ENCODE measurements around the gene LRMDA. TPM values are rescaled to one million over a fixed set of nuclear protein-coding genes. Genes with fewer than 3 reads are reported as not detected.

The LRMDA gene
- total and polyA plus RNA-seq, 2 of the 8 experiments (the other 6 are each of a cell fraction or from before 2014, with no cell fraction given): 0.86 to 2.8 TPM

DNA sequence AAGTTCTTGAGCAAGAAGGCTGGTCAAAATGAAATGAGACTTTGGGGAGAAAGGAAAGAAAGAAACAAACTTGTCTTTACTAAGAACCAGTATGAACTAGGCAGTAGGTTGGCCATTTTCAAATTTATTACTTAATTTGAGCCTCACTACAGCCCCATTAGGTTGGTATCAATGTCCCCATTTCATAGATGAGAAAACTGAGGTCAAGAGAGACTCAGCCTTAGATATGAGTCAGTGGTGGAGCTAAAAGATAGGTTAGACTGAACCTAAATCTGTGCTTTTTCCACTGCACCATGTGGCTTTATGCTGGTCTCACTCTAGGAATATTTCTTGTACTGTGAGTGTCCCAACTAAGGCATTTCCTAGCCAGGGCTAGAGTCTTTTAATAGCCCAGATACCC lies 38.7 kb upstream of the LRMDA start:
- CTCF ChIA-PET (ENCODE audit: partially characterized antibody): interaction anchor here (0.6 to 4.6 kb wide), 6 partner anchors 10 to 644 kb away, joined by 3 to 25 read pairs (median 4); no protein-coding TSS in a partner anchor
- H3K27me3 ChIP-seq (replicated peaks in 1 of 4; ENCODE audit: control insufficient read depth in 3 of 4, extremely low read depth in 1 of 4, insufficient read depth in 3 of 4, low read length in 3 of 4): peaks cover 39 to 68% (median 51%) of the 10 kb centered on the region in 4 experiments
- no peak for TF ChIP-seq PHF8 (conservative IDR thresholded peaks at IDR 0.05; ENCODE audit: low read depth, low read length)
- TF ChIP-seq SIN3A (conservative IDR thresholded peaks at IDR 0.05 in 1 of 2, IDR thresholded peaks at IDR 0.05 in 1 of 2; ENCODE audit: low read depth in 1 of 2, low read length in 2 of 2): no peak
- no peak for TF ChIP-seq CBX5 (IDR thresholded peaks at IDR 0.05; ENCODE audit: low read depth, low read length)
- no peak for TF ChIP-seq BCL11A (IDR thresholded peaks at IDR 0.05; ENCODE audit: low read depth in 2 of 2, low read length in 2 of 2)
- no peak for TF ChIP-seq SAP30 (IDR thresholded peaks at IDR 0.05; ENCODE audit: insufficient read depth, insufficient replicate concordance, low read length)
- TF ChIP-seq, protein P1, sequence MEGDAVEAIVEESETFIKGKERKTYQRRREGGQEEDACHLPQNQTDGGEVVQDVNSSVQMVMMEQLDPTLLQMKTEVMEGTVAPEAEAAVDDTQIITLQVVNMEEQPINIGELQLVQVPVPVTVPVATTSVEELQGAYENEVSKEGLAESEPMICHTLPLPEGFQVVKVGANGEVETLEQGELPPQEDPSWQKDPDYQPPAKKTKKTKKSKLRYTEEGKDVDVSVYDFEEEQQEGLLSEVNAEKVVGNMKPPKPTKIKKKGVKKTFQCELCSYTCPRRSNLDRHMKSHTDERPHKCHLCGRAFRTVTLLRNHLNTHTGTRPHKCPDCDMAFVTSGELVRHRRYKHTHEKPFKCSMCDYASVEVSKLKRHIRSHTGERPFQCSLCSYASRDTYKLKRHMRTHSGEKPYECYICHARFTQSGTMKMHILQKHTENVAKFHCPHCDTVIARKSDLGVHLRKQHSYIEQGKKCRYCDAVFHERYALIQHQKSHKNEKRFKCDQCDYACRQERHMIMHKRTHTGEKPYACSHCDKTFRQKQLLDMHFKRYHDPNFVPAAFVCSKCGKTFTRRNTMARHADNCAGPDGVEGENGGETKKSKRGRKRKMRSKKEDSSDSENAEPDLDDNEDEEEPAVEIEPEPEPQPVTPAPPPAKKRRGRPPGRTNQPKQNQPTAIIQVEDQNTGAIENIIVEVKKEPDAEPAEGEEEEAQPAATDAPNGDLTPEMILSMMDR (IDR thresholded peaks at IDR 0.05; ENCODE audit: control extremely low read depth in 1 of 3, insufficient read depth in 1 of 3, low read depth in 1 of 3, low read length in 3 of 3): no peak
- TF ChIP-seq KDM5A (IDR thresholded peaks at IDR 0.05; ENCODE audit: low read length): no peak
- TF ChIP-seq YY1 (IDR thresholded peaks at IDR 0.05; ENCODE audit: low read depth, low read length): no peak
- no peak for TF ChIP-seq BRCA1 (IDR thresholded peaks at IDR 0.05; ENCODE audit: low read depth, low read length)
- TF ChIP-seq CHD1 (IDR thresholded peaks at IDR 0.05; ENCODE audit: low read depth, low read length): no peak
- TF ChIP-seq MAFK (IDR thresholded peaks at IDR 0.05; ENCODE audit: low read depth, low read length): no peak

More for the DNA sequence above, 38.7 kb upstream of the LRMDA start:
- H3K79me1 ChIP-seq (ENCODE audit: low read depth, low read length): no peaks in the 10 kb centered on the region
- H3K27ac ChIP-seq (ENCODE audit: low read depth, low read length): no peak overlapping the region
- H3K79me2 ChIP-seq (ENCODE audit: control insufficient read depth in 1 of 2, insufficient read depth in 2 of 2, low read length in 2 of 2): no peaks in the 10 kb centered on the region
- H3K4me2 ChIP-seq (ENCODE audit: insufficient read depth in 1 of 2, low read depth in 2 of 2, low read length in 2 of 2): no peak overlapping the region
- no peak overlapping the region for H4K5ac ChIP-seq (ENCODE audit: insufficient read length, low read depth, low read length)
- no peak overlapping the region for H4K91ac ChIP-seq (replicated peaks; ENCODE audit: insufficient read length, low read length)
- H3K4ac ChIP-seq (replicated peaks; ENCODE audit: insufficient read length, low read depth, low read length): no peak overlapping the region
- no peak overlapping the region for H2BK12ac ChIP-seq (ENCODE audit: low read depth, low read length)
- POLR2A ChIA-PET (ENCODE audit: partially characterized antibody): interaction anchor here (1.2 kb wide), 1 partner anchor 26 kb away, joined by 3 read pairs; no protein-coding TSS in a partner anchor
- H2AK5ac ChIP-seq (ENCODE audit: low read depth, low read length): no peak overlapping the region
- H3K9me3 ChIP-seq (ENCODE audit: insufficient read depth in 2 of 2, low read depth in 1 of 2, low read length in 1 of 2): no peaks in the 10 kb centered on the region
- no peak overlapping the region for H3K4me3 ChIP-seq (ENCODE audit: extremely low read depth in 1 of 4, insufficient read depth in 2 of 4, low read depth in 3 of 4, low read length in 4 of 4)
- no peak for FAIRE-seq
- no peak overlapping the region for H3K23ac ChIP-seq (ENCODE audit: insufficient read length)
- H3K36me3 ChIP-seq (ENCODE audit: control insufficient read depth in 2 of 4, insufficient read depth in 4 of 4, low read length in 3 of 4): peaks cover 0 to 5% (median 0%) of the 10 kb centered on the region in 4 experiments; a peak in 1 of 8 replicates
- H2AFZ ChIP-seq (ENCODE audit: low read length): no peak overlapping the region
- no peak overlapping the region for H2BK20ac ChIP-seq (ENCODE audit: low read length)
- DNase-seq (ENCODE audit: low read depth in 1 of 2, low spot score in 2 of 2): no peak
- no peak overlapping the region for H3K9ac ChIP-seq (replicated peaks in 1 of 4; ENCODE audit: extremely low read depth in 1 of 4, low read depth in 3 of 4, low read length in 3 of 4)
- no peak overlapping the region for H4K8ac ChIP-seq (ENCODE audit: extremely low read depth, insufficient read depth, low read length)
- peaks cover 0 to 20% (median 5%) of the 10 kb centered on the region in 4 experiments; a peak in 5 of 7 replicates for H3K4me1 ChIP-seq (replicated peaks in 1 of 4; ENCODE audit: control insufficient read depth in 3 of 4, insufficient read depth in 4 of 4, low read length in 3 of 4)
- H2BK5ac ChIP-seq (ENCODE audit: low read depth, low read length): no peak overlapping the region
- no peak overlapping the region for H2BK120ac ChIP-seq (replicated peaks; ENCODE audit: low read depth, low read length)
- H3K18ac ChIP-seq (ENCODE audit: extremely low read depth, low read length): no peak overlapping the region
- H3K14ac ChIP-seq (ENCODE audit: insufficient read length): no peak overlapping the region
- H3K56ac ChIP-seq (replicated peaks; ENCODE audit: insufficient read length, low read depth, low read length): no peak overlapping the region
- peaks cover 3 to 5% of the 10 kb centered on the region in 2 experiments for H4K20me1 ChIP-seq (replicated peaks in 1 of 2; ENCODE audit: control insufficient read depth in 1 of 2, insufficient read depth in 2 of 2, low read length in 2 of 2)
- H2BK15ac ChIP-seq (ENCODE audit: low read length): no peak overlapping the region
- peaks cover 11% of the 10 kb centered on the region; the same call in 1 of the 2 replicates for H3K23me2 ChIP-seq (ENCODE audit: low read depth, low read length)
